HG02759 (cell line): ENCODE measurements around the gene FGD6.
"Not testable (repeated sequence)": the region's sequence is repeated elsewhere in the genome, so short reads cannot be mapped to it uniquely, and the experiment has no call there.

Experiments used
- ATAC-seq: cut with Tn5 transposase; IDR thresholded peaks from one replicate; pipeline ENCODE4 v1.9.1; 2021; ENCODE audit warnings: mild to moderate bottlenecking, moderate library complexity; ENCODE audit not compliant: unreplicated experiment

FGD6 gene

DNA sequence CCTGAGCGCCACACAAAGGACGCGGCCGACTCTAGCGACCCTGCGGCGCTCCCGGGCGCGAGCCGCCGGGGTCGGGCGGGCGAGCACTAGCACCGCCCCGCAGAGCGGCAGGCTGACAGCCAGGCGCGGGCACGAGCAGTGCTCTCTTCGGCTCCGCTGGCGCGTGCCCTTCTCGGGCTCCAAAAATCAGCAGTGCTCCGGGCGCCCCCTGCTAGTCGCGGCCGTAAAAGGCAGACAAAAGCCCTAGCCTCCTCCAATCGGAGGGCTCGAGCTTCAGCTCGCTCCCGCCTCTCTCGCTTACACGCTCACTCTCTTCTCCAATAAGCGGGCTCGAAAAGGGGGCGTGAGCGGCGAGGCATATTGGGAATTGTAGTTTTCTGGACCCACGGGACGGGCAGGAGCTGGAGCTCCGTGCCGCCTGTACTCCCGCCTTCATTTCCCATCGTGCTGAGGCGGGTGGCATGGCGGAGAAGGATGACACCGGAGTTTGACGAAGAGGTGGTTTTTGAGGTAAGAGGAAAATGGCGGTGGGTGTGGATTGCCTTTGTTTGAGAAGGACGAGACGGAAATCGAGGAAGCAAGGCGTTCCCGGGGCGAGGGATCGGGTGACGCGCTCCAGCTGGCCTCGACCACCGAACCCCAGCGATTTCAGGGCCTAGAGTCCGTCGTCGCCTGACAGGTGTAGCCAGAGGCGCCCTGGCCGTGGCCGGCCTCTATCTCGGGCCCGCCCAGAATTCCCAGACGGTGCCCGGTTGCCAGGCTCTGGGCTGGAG, at the start of gene FGD6, which contains the start of gene VEZT:
Gene FGD6 (minus strand): TSS at position 91 of the 773 bp plus-strand sequence. CDS start 227 bp downstream, outside the sequence.
Gene VEZT (plus strand): TSS at position 431 of the 773 bp plus-strand sequence. CDS start 44 bp downstream, at position 475.
- ATAC-seq: peak; percentile 94

- no peak for ATAC-seq
Observed at GRCh38 chr12:95266254-95266653, 49.0 kb upstream of the FGD6 start.

- ATAC-seq: no peak
Observed at GRCh38 chr12:95265765-95266164, 48.5 kb upstream of the FGD6 start.

DNA sequence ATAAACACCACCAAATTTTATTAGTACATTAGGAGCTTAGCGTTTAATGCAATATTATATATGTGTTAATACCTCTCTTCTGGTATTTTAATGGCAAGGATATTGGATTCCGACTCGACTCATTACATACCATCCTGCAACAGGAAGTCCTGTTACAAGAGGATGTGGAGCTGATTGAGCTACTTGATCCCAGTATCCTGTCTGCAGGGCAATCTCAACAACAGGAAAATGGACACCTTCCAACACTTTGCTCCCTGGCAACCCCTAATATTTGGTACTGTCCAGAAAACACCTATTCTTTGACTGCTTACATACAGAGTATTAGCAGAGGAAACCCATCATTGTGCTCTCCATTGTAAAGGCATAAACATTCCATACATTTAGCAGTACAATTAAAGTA, 45.5 kb upstream of the FGD6 start:
- ATAC-seq: no peak

GRCh38 chr12:95261109-95261508, 43.8 kb upstream of the FGD6 start:
- ATAC-seq: no peak

GRCh38 chr12:95259368-95259767, 42.1 kb upstream of the FGD6 start:
- no peak for ATAC-seq

GRCh38 chr12:95258803-95259202, 41.5 kb upstream of the FGD6 start:
- ATAC-seq: no peak

GRCh38 chr12:95258151-95258550, 40.9 kb upstream of the FGD6 start:
- ATAC-seq: no peak

DNA sequence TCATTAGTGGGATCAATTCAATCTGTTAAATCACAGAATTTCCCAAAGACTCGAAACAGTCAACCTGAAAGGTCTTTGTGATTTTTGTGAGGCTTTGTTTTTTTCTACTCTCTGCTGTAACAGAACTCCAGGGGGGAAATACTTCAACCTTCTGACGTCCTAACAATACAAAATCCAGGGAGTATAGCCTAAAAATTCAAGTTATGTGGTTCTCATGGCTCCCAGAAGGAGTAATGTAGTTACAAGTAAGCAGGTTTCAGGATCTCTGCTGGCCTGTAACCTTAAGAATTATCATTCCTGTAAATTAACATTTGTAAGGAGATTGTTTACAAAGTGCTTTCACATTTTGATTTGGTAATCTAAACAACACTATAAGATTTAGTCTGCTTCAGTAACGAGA, 40.3 kb upstream of the FGD6 start:
- ATAC-seq: no peak

- no peak for ATAC-seq
Observed at GRCh38 chr12:95253386-95253785, 36.1 kb upstream of the FGD6 start.

- ATAC-seq: no peak
Observed at GRCh38 chr12:95248604-95249360, 31.5 kb upstream of the FGD6 start.

- no peak for ATAC-seq
Observed at GRCh38 chr12:95248095-95248494, 30.8 kb upstream of the FGD6 start.

DNA sequence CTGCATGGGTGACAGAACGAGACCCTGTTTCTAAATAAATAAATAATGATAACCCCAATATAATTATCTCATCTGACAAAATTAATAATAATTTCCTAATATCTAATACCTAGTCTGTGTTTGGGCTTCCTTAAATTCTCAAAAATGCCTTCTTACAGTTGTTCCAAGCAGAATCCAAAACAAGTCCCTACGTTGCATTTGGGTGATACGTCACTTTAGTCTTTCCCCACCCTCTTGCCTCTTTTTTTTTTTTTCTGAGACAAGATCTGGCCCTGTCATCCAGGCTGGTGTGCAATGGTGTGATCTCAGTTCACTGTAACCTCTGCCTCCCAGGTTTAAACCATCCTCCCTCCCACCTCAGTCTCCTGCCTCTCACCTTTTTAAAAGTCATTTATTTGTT, 27.1 kb upstream of the FGD6 start:
- no peak for ATAC-seq

DNA sequence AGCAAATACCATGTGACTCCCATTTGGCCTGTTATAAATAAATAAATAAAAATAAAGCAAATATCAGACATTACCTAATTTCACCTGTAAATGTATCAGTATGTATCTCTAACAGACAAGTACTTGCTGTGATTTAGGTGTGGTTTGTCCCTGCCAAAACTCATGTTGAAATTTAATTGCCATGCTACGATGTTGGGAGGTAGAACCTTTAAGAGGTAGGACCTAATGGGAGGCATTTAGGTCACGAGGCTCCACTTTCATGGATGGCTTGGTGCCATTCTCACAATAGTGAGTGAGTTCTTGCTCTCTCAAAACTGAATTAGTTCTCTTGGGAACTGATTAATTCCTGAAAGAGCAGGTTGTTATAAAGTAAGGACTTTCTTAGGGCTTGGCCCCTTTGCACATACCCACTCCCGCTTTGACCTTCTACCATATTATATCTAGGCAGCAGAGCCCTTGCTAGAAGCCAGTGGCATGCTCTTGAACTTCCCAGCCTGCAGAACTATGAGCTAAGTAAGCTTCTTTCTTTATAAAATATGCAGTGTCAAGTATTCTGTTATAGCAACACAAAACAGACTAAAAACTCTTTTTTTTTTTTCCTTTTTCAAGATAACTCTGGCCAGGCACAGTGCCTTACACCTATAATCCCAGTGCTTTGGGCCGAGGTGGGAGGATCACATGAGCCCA, 26.4 kb upstream of the FGD6 start:
- ATAC-seq: no peak

GRCh38 chr12:95241761-95242506, 24.7 kb upstream of the FGD6 start:
- no peak for ATAC-seq

DNA sequence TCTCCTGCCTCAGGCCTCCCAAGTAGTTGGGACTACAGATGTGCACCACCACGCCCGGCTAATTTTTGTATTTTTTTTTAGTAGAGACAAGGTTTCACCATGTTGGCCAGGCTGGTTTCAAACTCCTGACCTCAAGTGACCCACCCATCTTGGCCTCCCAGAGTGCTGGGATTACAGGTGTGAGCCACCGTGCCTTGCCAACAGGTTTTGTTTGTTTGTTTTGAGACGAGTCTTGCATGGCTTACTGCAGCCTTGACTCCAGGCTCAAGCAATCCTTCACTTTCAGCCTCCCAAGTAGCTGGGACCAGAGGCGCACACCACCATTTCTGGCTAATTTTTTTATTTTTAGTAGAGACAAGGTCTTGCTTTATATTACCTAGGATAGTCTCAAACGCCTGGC, 23.9 kb upstream of the FGD6 start:
- not testable (repeated sequence) for ATAC-seq

GRCh38 chr12:95240556-95240955, 23.3 kb upstream of the FGD6 start:
- ATAC-seq: no peak

GRCh38 chr12:95239835-95240234, 22.6 kb upstream of the FGD6 start:
- ATAC-seq: not testable (repeated sequence)

DNA sequence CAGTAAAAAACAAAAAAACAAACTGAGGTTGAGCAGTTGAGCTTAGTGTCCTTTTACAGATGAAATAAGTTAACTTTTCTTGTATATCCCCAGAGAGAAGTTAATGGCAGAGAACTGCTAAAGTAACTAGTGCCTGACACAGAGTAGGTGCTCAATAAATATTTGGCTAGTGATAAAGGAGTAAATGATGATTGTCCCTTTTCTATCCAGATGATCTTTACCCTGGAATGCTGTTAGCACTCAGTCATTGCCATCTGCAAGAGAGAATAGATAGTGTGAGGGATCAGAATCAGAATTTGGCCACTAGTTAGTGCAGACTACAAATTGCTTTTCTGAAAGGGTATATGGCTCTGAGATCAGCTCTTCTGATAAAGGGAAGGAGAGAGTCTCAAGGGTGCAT, 21.9 kb upstream of the FGD6 start:
- no peak for ATAC-seq

DNA sequence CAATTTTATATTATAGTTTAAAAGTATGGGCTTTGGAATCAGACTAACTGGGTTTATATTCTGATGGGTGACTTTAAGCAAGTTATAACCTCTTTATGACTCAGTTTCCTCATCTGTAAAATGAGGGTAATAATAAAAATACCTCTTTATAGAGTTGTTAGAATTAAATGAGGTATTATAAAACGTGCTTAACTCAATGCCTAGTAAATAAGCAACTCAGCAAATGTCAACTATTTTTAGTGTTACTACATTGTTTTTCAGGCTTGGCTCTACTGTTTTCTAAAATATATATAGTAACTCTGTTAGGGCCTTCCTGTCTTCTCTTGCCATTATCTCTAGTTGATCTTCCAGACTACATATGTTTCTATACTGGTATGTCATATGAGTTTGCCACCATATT, 20.9 kb upstream of the FGD6 start:
- no peak for ATAC-seq

- ATAC-seq: no peak
Observed at GRCh38 chr12:95237315-95237714, 20.0 kb upstream of the FGD6 start.
